H1 (cell line): ENCODE data around the gene ST8SIA4.

Source experiments
- CHD2 ChIP-seq: IDR thresholded peaks from 2 replicates; pipeline ENCODE4 v1.6.1; 2012; ENCODE audit warnings: low read length, improper control_type of control experiment
- CTCF ChIP-seq, 3 experiments: IDR thresholded peaks; 1 replicate in 2 of 3; 2 replicates in 1 of 3; pipeline versions ENCODE4 v1.5.1 to v1.6.1; 2011; ENCODE audit warnings: low read length in 3 of 3, mild to moderate bottlenecking in 3 of 3, inconsistent platforms in 2 of 3, low read depth in 1 of 3, moderate library complexity in 1 of 3; ENCODE audit not compliant: insufficient read depth in 1 of 3; ENCODE audit errors: control extremely low read depth in 1 of 3
- EP300 ChIP-seq, 2 experiments: IDR thresholded peaks; 1 replicate in 1 of 2; 2 replicates in 1 of 2; pipeline ENCODE4 v1.6.1; 2011 to 2012; ENCODE audit warnings: low read depth in 2 of 2, low read length in 2 of 2, mild to moderate bottlenecking in 2 of 2, borderline replicate concordance in 1 of 2, inconsistent platforms in 1 of 2, moderate library complexity in 1 of 2
- EZH2 ChIP-seq: fragments of 200-600 bp; sonication (generic); IDR thresholded peaks from 2 replicates; pipeline ENCODE4 v1.7.1; 2012; ENCODE audit warnings: low read depth, mild to moderate bottlenecking, moderate library complexity, low read length, inconsistent platforms; ENCODE audit not compliant: severe bottlenecking
- GABPA ChIP-seq: IDR thresholded peaks from 2 replicates; pipeline ENCODE4 v1.6.1; 2011; ENCODE audit warnings: mild to moderate bottlenecking, low read length, moderate library complexity, borderline replicate concordance; ENCODE audit not compliant: insufficient read depth
- POLR2A ChIP-seq, 2 experiments: IDR thresholded peaks; 1 replicate in 1 of 2; 2 replicates in 1 of 2; pipeline ENCODE4 v1.6.1; 2011; ENCODE audit warnings: low read depth in 2 of 2, low read length in 2 of 2, mild to moderate bottlenecking in 2 of 2; ENCODE audit errors: control extremely low read depth in 1 of 2
- POLR2AphosphoS5 ChIP-seq: IDR thresholded peaks from 2 replicates; pipeline ENCODE4 v1.6.1; 2011; ENCODE audit warnings: low read depth, low read length
- SP2 ChIP-seq: IDR thresholded peaks from 2 replicates; pipeline ENCODE4 v1.6.1; 2012; ENCODE audit warnings: mild to moderate bottlenecking, low read length, inconsistent platforms
- ZNF274 ChIP-seq: IDR thresholded peaks from 2 replicates; pipeline ENCODE4 v1.7.0; 2012; ENCODE audit warnings: low read length, borderline replicate concordance; ENCODE audit errors: extremely low read depth

GRCh38 chr5:100821751-100822150 is 81.3 kb downstream of the ST8SIA4 start:
- TF ChIP-seq CHD2 (no peak), EP300 (IDR thresholded peaks at IDR 0.05; ENCODE audit: borderline replicate concordance in 1 of 2, low read depth in 2 of 2, low read length in 2 of 2) (no peak), EZH2 (no peak), CTCF (IDR thresholded peaks at IDR 0.05; ENCODE audit: control extremely low read depth in 1 of 3, insufficient read depth in 1 of 3, low read depth in 1 of 3, low read length in 3 of 3) (no peak), SP2 (no peak), ZNF274 (no peak), POLR2AphosphoS5 (no peak), POLR2A (IDR thresholded peaks at IDR 0.05; ENCODE audit: control extremely low read depth in 1 of 2, low read depth in 2 of 2, low read length in 2 of 2) (no peak), GABPA (no peak)
